Measurements from ENCODE around the gene GSG1L2. TPM values are rescaled to one million over a fixed set of nuclear protein-coding genes. Genes with fewer than 3 reads are reported as not detected.

The GSG1L2 gene
- total RNA-seq, 1 experiment from 2014 or later: not detected

GRCh38 chr17:9783050-9783449 is 38.8 kb downstream of the GSG1L2 start:
- in situ Hi-C loops (cut with HindIII; ENCODE audit: low pct_unique_long_range_greater_than_20kb, low sequenced_read_pairs): no loop called here
- no peak overlapping the region for H3K27ac ChIP-seq (ENCODE audit: low read length)
- TF ChIP-seq POLR2AphosphoS5 (IDR thresholded peaks at IDR 0.05; ENCODE audit: low read depth, low read length) (no peak), SIN3A (IDR thresholded peaks at IDR 0.05; ENCODE audit: borderline replicate concordance, insufficient read depth, low read depth, low read length) (no peak), TCF7L2 (IDR thresholded peaks at IDR 0.05; ENCODE audit: low read depth, low read length) (no peak), REST (IDR thresholded peaks at IDR 0.05; ENCODE audit: insufficient read depth in 1 of 2, low read depth in 2 of 2, low read length in 1 of 2) (no peak), CTCF (IDR thresholded peaks at IDR 0.05) (no peak)

GRCh38 chr17:9780552-9780951 is 41.3 kb downstream of the GSG1L2 start:
- TF ChIP-seq SIN3A (IDR thresholded peaks at IDR 0.05; ENCODE audit: borderline replicate concordance, insufficient read depth, low read depth, low read length) (no peak), POLR2AphosphoS5 (IDR thresholded peaks at IDR 0.05; ENCODE audit: low read depth, low read length) (no peak), TCF7L2 (IDR thresholded peaks at IDR 0.05; ENCODE audit: low read depth, low read length) (no peak), REST (IDR thresholded peaks at IDR 0.05; ENCODE audit: insufficient read depth in 1 of 2, low read depth in 2 of 2, low read length in 1 of 2) (no peak), CTCF (IDR thresholded peaks at IDR 0.05) (no peak)
- BruUV-seq (replicated peaks): no TSS peak
- Histone ChIP-seq H3K36me3 (ENCODE audit: control insufficient read depth, insufficient read depth, low read length) (no peaks in the 10 kb centered on the region), H3K27ac (ENCODE audit: low read length) (no peak overlapping the region), H3K4me1 (ENCODE audit: control insufficient read depth, insufficient read depth, low read length) (no peaks in the 10 kb centered on the region), H3K4me3 (ENCODE audit: low read depth in 2 of 2, low read length in 2 of 2) (no peak overlapping the region), H3K27me3 (ENCODE audit: control insufficient read depth, insufficient read depth, low read length) (peaks cover 4% of the 10 kb centered on the region), H3K9me3 (ENCODE audit: control insufficient read depth, insufficient read depth, low read depth, low read length) (no peaks in the 10 kb centered on the region)
- ATAC-seq (no peak), DNase-seq (ENCODE audit: low read depth, low spot score) (no peak)
- in situ Hi-C loops (cut with HindIII; ENCODE audit: low pct_unique_long_range_greater_than_20kb, low sequenced_read_pairs) (no loop called here), intact Hi-C loops (cut with micrococcal nuclease; ENCODE audit: unreplicated experiment) (no loop called here)
- CTCF ChIA-PET: no interaction called here
- POLR2A ChIA-PET: no interaction called here

More at GRCh38 chr17:9783050-9783449, 38.8 kb downstream of the GSG1L2 start:
- DNase-seq (ENCODE audit: low read depth, low spot score) (no peak), ATAC-seq (no peak)
- no TSS peak for BruUV-seq (replicated peaks)
- Histone ChIP-seq H3K4me1 (ENCODE audit: control insufficient read depth, insufficient read depth, low read length) (no peaks in the 10 kb centered on the region), H3K36me3 (ENCODE audit: control insufficient read depth, insufficient read depth, low read length) (no peaks in the 10 kb centered on the region), H3K27me3 (ENCODE audit: control insufficient read depth, insufficient read depth, low read length) (peaks cover 4% of the 10 kb centered on the region), H3K9me3 (ENCODE audit: control insufficient read depth, insufficient read depth, low read depth, low read length) (no peaks in the 10 kb centered on the region), H3K4me3 (ENCODE audit: low read depth in 2 of 2, low read length in 2 of 2) (no peak overlapping the region)
- CTCF ChIA-PET: no interaction called here
- POLR2A ChIA-PET: no interaction called here
- intact Hi-C loops (cut with micrococcal nuclease; ENCODE audit: unreplicated experiment): no loop called here

Data from Panc1 (cell line).